Activated naive CD8-positive, alpha-beta T cell (primary cell): ENCODE data around the gene DNAAF2.

ENCODE experiments used
- H3K27ac Mint-ChIP-seq: one replicate; pipeline ENCODE4 v1.8.0; 2021; ENCODE audit warnings: mixed read lengths
- H3K27me3 Mint-ChIP-seq: one replicate; pipeline ENCODE4 v1.8.0; 2021; ENCODE audit warnings: mixed read lengths
- H3K36me3 Mint-ChIP-seq: one replicate; pipeline ENCODE4 v1.8.0; 2021; ENCODE audit warnings: mixed read lengths
- H3K4me1 Mint-ChIP-seq: one replicate; pipeline ENCODE4 v1.8.0; 2021; ENCODE audit warnings: low read depth, mixed read lengths
- H3K4me3 Mint-ChIP-seq: one replicate; pipeline ENCODE4 v1.8.0; 2021; ENCODE audit warnings: mild to moderate bottlenecking, mixed read lengths
- H3K9me3 Mint-ChIP-seq: one replicate; pipeline ENCODE4 v1.8.0; 2021; ENCODE audit warnings: low read depth, mixed read lengths

The DNAAF2 gene

GRCh38 chr14:49581209-49582112 lies 53.6 kb downstream of the DNAAF2 start:
- peaks cover 42% of the 10 kb centered on the region for H3K36me3 Mint-ChIP-seq

GRCh38 chr14:49579841-49580240 lies 55.2 kb downstream of the DNAAF2 start:
- Mint-ChIP-seq H3K36me3 (peaks cover 34% of the 10 kb centered on the region), H3K4me1 (peaks cover 63% of the 10 kb centered on the region), H3K27me3 (no peaks in the 10 kb centered on the region), H3K27ac (peak overlapping the region; percentile 25), H3K4me3 (no peak overlapping the region), H3K9me3 (no peaks in the 10 kb centered on the region)

More at GRCh38 chr14:49581209-49582112, 53.6 kb downstream of the DNAAF2 start:
- peaks cover 59% of the 10 kb centered on the region for H3K4me1 Mint-ChIP-seq
- peak overlapping the region; percentile 96 for H3K4me3 Mint-ChIP-seq
- no peaks in the 10 kb centered on the region for H3K27me3 Mint-ChIP-seq
- H3K9me3 Mint-ChIP-seq: no peaks in the 10 kb centered on the region
- H3K27ac Mint-ChIP-seq: peak overlapping the region; percentile 87

DNA sequence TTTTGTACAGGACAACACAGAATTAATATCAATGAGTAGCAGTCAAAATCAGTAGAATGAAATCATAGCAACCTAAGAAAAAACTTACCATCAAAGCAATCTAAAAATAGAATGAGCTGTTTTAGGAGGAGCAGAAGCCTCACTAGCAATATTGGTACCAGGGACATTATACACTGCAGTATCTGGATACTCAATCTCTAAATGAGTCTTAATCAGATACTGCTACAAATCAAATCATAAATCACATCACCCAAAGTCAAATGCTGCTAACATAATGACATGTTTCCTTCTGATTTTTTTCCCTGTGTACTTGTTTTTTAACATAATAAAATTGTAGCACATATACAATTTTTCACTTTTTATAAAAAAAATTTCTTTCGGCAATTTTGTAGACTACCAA lies 56.9 kb downstream of the DNAAF2 start:
- Mint-ChIP-seq H3K9me3 (no peaks in the 10 kb centered on the region), H3K36me3 (peaks cover 31% of the 10 kb centered on the region), H3K27ac (no peak overlapping the region), H3K4me3 (no peak overlapping the region), H3K4me1 (peaks cover 55% of the 10 kb centered on the region), H3K27me3 (no peaks in the 10 kb centered on the region)
